Measurements from ENCODE around the gene PRKN. TPM values are rescaled to one million over a fixed set of nuclear protein-coding genes. Genes with fewer than 3 reads are reported as not detected.

Gene PRKN
- total RNA-seq, 2 experiments from 2014 or later, result 0.63 TPM; not detected in 1

DNA sequence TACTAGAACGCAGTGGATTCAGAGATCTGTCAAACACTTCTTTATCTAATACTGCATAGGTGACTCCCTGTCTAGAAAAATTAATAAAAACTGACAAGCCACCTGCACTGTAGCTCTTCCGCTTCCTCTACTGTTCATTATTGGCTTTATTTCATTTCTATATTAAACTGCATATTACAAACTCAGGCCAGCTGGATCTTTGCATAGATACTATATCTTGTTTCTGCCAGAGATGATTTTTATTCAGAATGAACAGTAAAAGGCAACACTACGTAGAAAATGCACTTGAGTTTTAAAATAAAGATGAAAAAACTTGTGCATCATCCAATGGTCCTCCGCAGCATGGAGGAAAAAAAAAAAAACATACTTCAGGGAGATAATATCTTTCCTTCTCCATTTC, 508.3 kb downstream of the PRKN start:
- ChIA-PET POLR2A (no interaction called here), CTCF (no interaction called here)
- Mint-ChIP-seq H3K36me3 (ENCODE audit: low read depth) (no peaks in the 10 kb centered on the region), H3K4me1 (ENCODE audit: low read depth) (no peaks in the 10 kb centered on the region), H3K27me3 (ENCODE audit: low read depth) (no peaks in the 10 kb centered on the region), H3K27ac (no peak overlapping the region), H3K9me3 (ENCODE audit: insufficient read depth) (no peaks in the 10 kb centered on the region), H3K4me3 (no peak overlapping the region)
- ATAC-seq (no peak), DNase-seq (no peak)

DNA sequence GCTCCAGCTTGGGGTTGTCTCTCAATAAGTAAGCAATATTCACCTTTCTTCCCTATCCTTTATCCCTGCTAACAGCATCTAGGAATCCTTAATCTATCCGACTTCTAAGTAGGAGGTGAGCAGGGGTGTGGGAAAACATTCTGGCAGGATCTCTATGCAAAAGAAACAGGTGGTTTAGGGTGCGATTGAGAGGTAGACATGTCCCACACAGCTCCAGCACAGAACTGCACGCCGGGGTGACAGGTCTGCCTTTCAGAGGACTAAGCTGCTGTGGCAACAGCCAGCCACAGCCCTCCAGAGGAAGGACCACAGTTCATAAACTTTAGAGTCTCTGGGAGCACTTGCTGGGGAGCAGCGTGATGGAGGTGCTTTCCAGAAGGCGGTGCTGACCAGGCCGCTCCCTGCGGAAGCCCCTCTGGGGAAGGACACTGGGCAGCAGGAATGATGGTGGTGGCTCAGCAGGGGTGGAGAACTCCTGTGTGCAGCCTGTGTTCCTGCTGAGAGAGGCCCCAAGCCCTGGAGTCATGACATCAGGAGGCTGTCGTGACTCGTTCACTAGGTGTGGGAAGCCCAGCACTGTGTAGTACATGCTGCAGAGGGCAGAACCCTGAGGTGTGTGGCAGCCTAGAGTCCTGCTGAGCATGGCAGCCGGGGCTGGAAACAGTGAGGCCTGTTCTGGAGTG, 509.6 kb downstream of the PRKN start:
- H3K27ac Mint-ChIP-seq, result no peak overlapping the region
- H3K9me3 Mint-ChIP-seq (ENCODE audit: insufficient read depth), result no peaks in the 10 kb centered on the region
- DNase-seq (no peak), ATAC-seq (no peak)
- no peak overlapping the region for H3K4me3 Mint-ChIP-seq
- CTCF ChIA-PET, result no interaction called here
- H3K27me3 Mint-ChIP-seq (ENCODE audit: low read depth), result no peaks in the 10 kb centered on the region
- H3K36me3 Mint-ChIP-seq (ENCODE audit: low read depth), result no peaks in the 10 kb centered on the region
- H3K4me1 Mint-ChIP-seq (ENCODE audit: low read depth), result no peaks in the 10 kb centered on the region
- POLR2A ChIA-PET, result no interaction called here

GRCh38 chr6:162217058-162217457, 510.5 kb downstream of the PRKN start:
- ChIA-PET POLR2A (no interaction called here), CTCF (no interaction called here)
- no peaks in the 10 kb centered on the region for H3K36me3 Mint-ChIP-seq (ENCODE audit: low read depth)
- no peak overlapping the region for H3K27ac Mint-ChIP-seq
- no peaks in the 10 kb centered on the region for H3K9me3 Mint-ChIP-seq (ENCODE audit: insufficient read depth)
- ATAC-seq (no peak), DNase-seq (no peak)
- no peaks in the 10 kb centered on the region for H3K4me1 Mint-ChIP-seq (ENCODE audit: low read depth)
- no peak overlapping the region for H3K4me3 Mint-ChIP-seq
- no peaks in the 10 kb centered on the region for H3K27me3 Mint-ChIP-seq (ENCODE audit: low read depth)

- DNase-seq, result no peak
- Mint-ChIP-seq H3K4me1 (ENCODE audit: low read depth) (no peaks in the 10 kb centered on the region), H3K4me3 (no peak overlapping the region), H3K27ac (no peak overlapping the region), H3K9me3 (ENCODE audit: insufficient read depth) (no peaks in the 10 kb centered on the region), H3K27me3 (ENCODE audit: low read depth) (no peaks in the 10 kb centered on the region), H3K36me3 (ENCODE audit: low read depth) (no peaks in the 10 kb centered on the region)
- ChIA-PET POLR2A (no interaction called here), CTCF (interaction anchor here (0.6 kb wide), 1 partner anchor 179 kb away, joined by 3 read pairs; no protein-coding TSS in a partner anchor)
- no peak for ATAC-seq
These were observed 515.8 kb downstream of the PRKN start for GRCh38 chr6:162211777-162212176.

- Mint-ChIP-seq H3K4me1 (ENCODE audit: low read depth) (no peaks in the 10 kb centered on the region), H3K4me3 (no peak overlapping the region), H3K27ac (no peak overlapping the region), H3K9me3 (ENCODE audit: insufficient read depth) (no peaks in the 10 kb centered on the region), H3K27me3 (ENCODE audit: low read depth) (no peaks in the 10 kb centered on the region), H3K36me3 (ENCODE audit: low read depth) (no peaks in the 10 kb centered on the region)
- no peak for DNase-seq
- CTCF ChIA-PET, result no interaction called here
- no peak for ATAC-seq
- POLR2A ChIA-PET, result no interaction called here
These were observed 516.5 kb downstream of the PRKN start for GRCh38 chr6:162211022-162211421.

DNA sequence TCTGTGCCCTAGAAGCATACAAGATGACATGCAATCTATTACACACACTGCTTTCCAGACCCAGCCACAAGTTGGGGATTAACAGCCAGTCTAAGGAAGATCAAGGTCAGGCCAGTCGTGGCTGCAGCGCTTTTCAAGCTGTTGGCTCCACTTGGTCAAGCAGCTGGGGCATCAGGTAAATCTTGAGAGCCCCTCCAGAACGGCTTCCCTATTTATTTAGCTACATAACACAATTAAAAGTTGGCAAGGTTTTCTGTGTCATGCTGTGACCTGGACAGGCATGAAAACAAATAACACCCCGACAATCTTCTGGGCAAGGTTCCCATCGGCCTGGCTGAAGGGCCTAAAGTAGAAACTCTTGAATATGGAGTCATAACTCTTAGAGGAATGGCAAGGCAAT, 524.3 kb downstream of the PRKN start:
- H3K4me3 Mint-ChIP-seq, result no peak overlapping the region
- H3K36me3 Mint-ChIP-seq (ENCODE audit: low read depth), result no peaks in the 10 kb centered on the region
- H3K9me3 Mint-ChIP-seq (ENCODE audit: insufficient read depth), result peaks cover 3% of the 10 kb centered on the region
- H3K4me1 Mint-ChIP-seq (ENCODE audit: low read depth), result no peaks in the 10 kb centered on the region
- no peak overlapping the region for H3K27ac Mint-ChIP-seq
- no peak for DNase-seq
- POLR2A ChIA-PET, result no interaction called here
- H3K27me3 Mint-ChIP-seq (ENCODE audit: low read depth), result no peaks in the 10 kb centered on the region
- ATAC-seq, result no peak
- CTCF ChIA-PET, result no interaction called here

GRCh38 chr6:162200945-162201690, 526.4 kb downstream of the PRKN start:
- Mint-ChIP-seq H3K27me3 (ENCODE audit: low read depth) (no peaks in the 10 kb centered on the region), H3K36me3 (ENCODE audit: low read depth) (no peaks in the 10 kb centered on the region), H3K27ac (no peak overlapping the region), H3K9me3 (ENCODE audit: insufficient read depth) (peaks cover 3% of the 10 kb centered on the region), H3K4me1 (ENCODE audit: low read depth) (no peaks in the 10 kb centered on the region), H3K4me3 (no peak overlapping the region)
- ChIA-PET CTCF (no interaction called here), POLR2A (no interaction called here)
- ATAC-seq (no peak), DNase-seq (no peak)

DNA sequence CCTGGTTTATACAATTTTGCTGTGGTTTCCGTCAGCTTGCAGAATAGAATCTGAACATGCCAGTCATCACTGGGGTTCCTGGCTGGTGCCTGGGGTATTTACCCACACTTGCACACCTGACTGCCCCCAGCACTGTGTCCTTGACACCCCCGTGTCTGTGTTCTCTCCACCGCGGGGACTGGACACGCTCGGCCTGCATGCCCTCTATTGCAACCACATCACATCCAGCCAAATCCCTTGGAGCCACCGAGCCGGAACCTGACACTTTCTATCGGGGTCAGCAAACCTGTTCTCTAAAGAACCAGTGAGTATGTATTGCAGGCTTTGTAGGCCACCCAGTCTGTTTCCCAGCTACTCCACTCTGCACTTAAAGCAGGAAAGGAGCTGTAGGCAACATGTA, 527.5 kb downstream of the PRKN start:
- Mint-ChIP-seq H3K4me3 (no peak overlapping the region), H3K9me3 (ENCODE audit: insufficient read depth) (peaks cover 3% of the 10 kb centered on the region), H3K4me1 (ENCODE audit: low read depth) (no peaks in the 10 kb centered on the region), H3K27me3 (ENCODE audit: low read depth) (no peaks in the 10 kb centered on the region), H3K27ac (no peak overlapping the region), H3K36me3 (ENCODE audit: low read depth) (no peaks in the 10 kb centered on the region)
- DNase-seq, result no peak
- ChIA-PET CTCF (no interaction called here), POLR2A (no interaction called here)
- no peak for ATAC-seq

DNA sequence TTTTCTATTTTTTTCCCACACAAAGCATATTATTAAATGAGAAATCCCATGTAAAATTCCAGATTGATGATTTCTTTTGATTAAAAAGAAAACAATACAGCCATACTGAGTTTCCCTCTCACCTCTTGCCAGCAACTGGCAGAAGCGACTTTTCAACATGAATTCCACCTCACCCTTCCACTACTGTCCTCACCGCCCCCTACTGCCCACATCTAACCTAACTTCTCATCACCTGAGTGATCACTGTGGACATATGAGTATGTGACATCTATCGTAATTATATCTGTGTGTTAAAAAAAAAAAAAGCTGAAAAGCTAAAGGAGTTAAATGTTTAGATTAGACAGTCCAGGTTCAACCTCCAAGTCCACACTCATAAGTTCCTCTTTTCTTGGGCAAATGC, 528.6 kb downstream of the PRKN start:
- no peaks in the 10 kb centered on the region for H3K9me3 Mint-ChIP-seq (ENCODE audit: insufficient read depth)
- no peak overlapping the region for H3K4me3 Mint-ChIP-seq
- H3K36me3 Mint-ChIP-seq (ENCODE audit: low read depth), result no peaks in the 10 kb centered on the region
- ChIA-PET POLR2A (no interaction called here), CTCF (no interaction called here)
- no peaks in the 10 kb centered on the region for H3K4me1 Mint-ChIP-seq (ENCODE audit: low read depth)
- ATAC-seq (no peak), DNase-seq (no peak)
- H3K27ac Mint-ChIP-seq, result no peak overlapping the region
- no peaks in the 10 kb centered on the region for H3K27me3 Mint-ChIP-seq (ENCODE audit: low read depth)

DNA sequence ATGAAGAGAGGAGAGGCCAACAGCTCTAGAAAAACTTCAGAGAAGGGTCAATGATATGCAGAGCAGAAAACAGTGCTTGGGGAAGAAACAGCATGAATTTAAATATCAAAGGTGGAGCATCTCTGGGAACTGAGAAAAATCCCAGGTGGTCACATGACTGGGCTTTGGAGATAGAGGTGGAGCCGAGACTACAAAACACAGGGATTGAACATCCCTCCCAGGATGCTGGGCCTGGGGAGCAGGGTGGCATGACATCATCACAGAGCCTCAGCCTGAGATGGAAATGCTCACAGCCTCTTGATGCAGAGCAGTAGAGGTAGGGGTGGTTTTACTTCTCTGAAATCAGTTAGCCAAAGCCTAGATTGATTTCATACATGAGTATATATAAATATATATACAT, 529.5 kb downstream of the PRKN start:
- Mint-ChIP-seq H3K4me3 (no peak overlapping the region), H3K9me3 (ENCODE audit: insufficient read depth) (no peaks in the 10 kb centered on the region), H3K27me3 (ENCODE audit: low read depth) (no peaks in the 10 kb centered on the region), H3K4me1 (ENCODE audit: low read depth) (no peaks in the 10 kb centered on the region), H3K27ac (no peak overlapping the region), H3K36me3 (ENCODE audit: low read depth) (no peaks in the 10 kb centered on the region)
- CTCF ChIA-PET, result no interaction called here
- POLR2A ChIA-PET, result no interaction called here
- ATAC-seq (no peak), DNase-seq (no peak)

- H3K27me3 Mint-ChIP-seq (ENCODE audit: low read depth), result no peaks in the 10 kb centered on the region
- no peaks in the 10 kb centered on the region for H3K9me3 Mint-ChIP-seq (ENCODE audit: insufficient read depth)
- POLR2A ChIA-PET, result no interaction called here
- no peaks in the 10 kb centered on the region for H3K4me1 Mint-ChIP-seq (ENCODE audit: low read depth)
- H3K4me3 Mint-ChIP-seq, result no peak overlapping the region
- CTCF ChIA-PET, result no interaction called here
- no peak for ATAC-seq
- H3K27ac Mint-ChIP-seq, result no peak overlapping the region
- no peak for DNase-seq
- H3K36me3 Mint-ChIP-seq (ENCODE audit: low read depth), result no peaks in the 10 kb centered on the region
These were observed 532.1 kb downstream of the PRKN start for GRCh38 chr6:162195441-162195840.

GRCh38 chr6:162190981-162191380, 536.6 kb downstream of the PRKN start:
- H3K9me3 Mint-ChIP-seq (ENCODE audit: insufficient read depth), result no peaks in the 10 kb centered on the region
- ChIA-PET POLR2A (no interaction called here), CTCF (no interaction called here)
- no peak overlapping the region for H3K27ac Mint-ChIP-seq
- no peak overlapping the region for H3K4me3 Mint-ChIP-seq
- H3K4me1 Mint-ChIP-seq (ENCODE audit: low read depth), result no peaks in the 10 kb centered on the region
- H3K36me3 Mint-ChIP-seq (ENCODE audit: low read depth), result no peaks in the 10 kb centered on the region
- no peak for DNase-seq
- ATAC-seq, result no peak
- no peaks in the 10 kb centered on the region for H3K27me3 Mint-ChIP-seq (ENCODE audit: low read depth)

All from activated CD8-positive, alpha-beta T cell treated with anti-CD3 and anti-CD28 coated beads, Interleukin-2, amount 10 ng/mL, durations not matched to agents 7 days and 5 days (primary cell).